NCI-H69 (cell line): ENCODE measurements around the gene RAB33A.
"Not testable (repeated sequence)": the region's sequence is repeated elsewhere in the genome, so short reads cannot be mapped to it uniquely, and the experiment has no call there.

ENCODE experiments used
- DNase-seq: peaks from one replicate; lab custom pipeline; 2025; lab: John Stamatoyannopoulos, UW

Gene RAB33A

GRCh38 chrX:130172127-130172845 is 524 bp downstream of the RAB33A start:
- DNase-seq, result peak; percentile 20

- DNase-seq, result no peak
Measured at GRCh38 chrX:130173190-130173895, 1.6 kb downstream of the RAB33A start.

GRCh38 chrX:130174045-130174704 is 2.4 kb downstream of the RAB33A start:
- DNase-seq, result no peak

GRCh38 chrX:130174937-130175336 is 3.2 kb downstream of the RAB33A start:
- DNase-seq, result no peak

GRCh38 chrX:130176354-130176776 is 4.6 kb downstream of the RAB33A start:
- no peak for DNase-seq

GRCh38 chrX:130176942-130177341 is 5.2 kb downstream of the RAB33A start:
- no peak for DNase-seq

GRCh38 chrX:130179170-130179569 is 7.4 kb downstream of the RAB33A start:
- peak; percentile 58 for DNase-seq

GRCh38 chrX:130179579-130180215 is 7.9 kb downstream of the RAB33A start:
- DNase-seq, result peak; percentile 50

GRCh38 chrX:130184168-130184567 is 12.4 kb downstream of the RAB33A start:
- no peak for DNase-seq

GRCh38 chrX:130184857-130185256 is 13.1 kb downstream of the RAB33A start:
- DNase-seq, result no peak

GRCh38 chrX:130186651-130187050 is 14.9 kb downstream of the RAB33A start:
- DNase-seq, result no peak

- DNase-seq, result no peak
Measured at GRCh38 chrX:130190801-130191200, 19.0 kb downstream of the RAB33A start.

GRCh38 chrX:130196466-130196865 is 24.7 kb downstream of the RAB33A start:
- no peak for DNase-seq

- no peak for DNase-seq
Measured at GRCh38 chrX:130197464-130197863, 25.7 kb downstream of the RAB33A start.

GRCh38 chrX:130204647-130205046 is 32.9 kb downstream of the RAB33A start:
- no peak for DNase-seq

- no peak for DNase-seq
Measured at GRCh38 chrX:130211415-130212186, 39.8 kb downstream of the RAB33A start.

GRCh38 chrX:130212371-130212770 is 40.6 kb downstream of the RAB33A start:
- no peak for DNase-seq

GRCh38 chrX:130213376-130213775 is 41.6 kb downstream of the RAB33A start:
- no peak for DNase-seq

GRCh38 chrX:130216320-130216719 is 44.6 kb downstream of the RAB33A start:
- no peak for DNase-seq

- no peak for DNase-seq
Measured at GRCh38 chrX:130224810-130225209, 53.0 kb downstream of the RAB33A start.

- no peak for DNase-seq
Measured at GRCh38 chrX:130228871-130229270, 57.1 kb downstream of the RAB33A start.

GRCh38 chrX:130231184-130231583 is 59.4 kb downstream of the RAB33A start:
- DNase-seq, result not testable (repeated sequence)
